Spinal cord (tissue), 10 donors: ENCODE results near the gene CDC42BPA. TPM values are rescaled to one million over a fixed set of nuclear protein-coding genes. Genes with fewer than 3 reads are reported as not detected.

Experiments used
- DNase-seq, 6 donors: peaks; one replicate each; pipeline versions ENCODE4 v3.0.0 to v3.0.0-alpha.2; 2013 to 2015; ENCODE audit warnings: low spot score in 6 of 6, low read depth in 4 of 6
- H3K27ac ChIP-seq: one replicate; pipeline ENCODE4 v1.5.1; 2013; ENCODE audit warnings: low read depth, low read length, control low read depth
- H3K27me3 ChIP-seq: one replicate; pipeline ENCODE4 v1.6.1; 2013; ENCODE audit warnings: low read length; ENCODE audit not compliant: control insufficient read depth, insufficient read depth
- H3K36me3 ChIP-seq: one replicate; pipeline ENCODE4 v1.6.1; 2013; ENCODE audit warnings: low read length; ENCODE audit not compliant: control insufficient read depth, insufficient read depth
- H3K4me1 ChIP-seq: one replicate; pipeline ENCODE4 v1.6.1; 2013; ENCODE audit warnings: low read length; ENCODE audit not compliant: control insufficient read depth, insufficient read depth
- H3K4me3 ChIP-seq: one replicate; pipeline ENCODE4 v1.5.1; 2013; ENCODE audit warnings: low read depth, low read length, control low read depth
- H3K9me3 ChIP-seq: one replicate; pipeline ENCODE4 v1.6.1; 2013; ENCODE audit warnings: low read length; ENCODE audit not compliant: control insufficient read depth, insufficient read depth
- WGBS: methylation state at CpG from one replicate; pipeline ENCODE4 v1.1.5; 2013; ENCODE audit warnings: missing lambda C conversion rate; ENCODE audit not compliant: insufficient coverage; 5-methylcytosine and 5-hydroxymethylcytosine counted together
- polyA plus RNA-seq, 2 donors: library from polyadenylated mRNA; unstranded; fragments of 120-200 nt; gene quantifications; one replicate each; pipeline ENCODE4 v1.2.1, GENCODE V29; 2013; ENCODE audit not compliant: insufficient read length in 2 of 2
- total RNA-seq, 2 donors: library from RNA; depleted of rRNA in 1 of 2; stranded (reverse); fragments of 120-200 nt in 1 of 2; fragments of >200 nt in 1 of 2; gene quantifications; one replicate each; pipeline versions ENCODE4 v1.2.3 to v1.2.4, GENCODE V29; 2013 to 2014
- donor health status: healthy.

CDC42BPA gene
- total and polyA plus RNA-seq, 4 donors: 44.5 to 129 (median 55.0) TPM

GRCh38 chr1:227268943-227269342, 49.3 kb downstream of the CDC42BPA start:
- no peaks in the 10 kb centered on the region for H3K36me3 ChIP-seq
- no peaks in the 10 kb centered on the region for H3K27me3 ChIP-seq
- DNase-seq: peak in 1 of 6 donors; percentile 2
- no peaks in the 10 kb centered on the region for H3K4me1 ChIP-seq
- no CpG with 5 or more reads among the region's 1 CpG for WGBS
- no peak overlapping the region for H3K27ac ChIP-seq
- no peak overlapping the region for H3K4me3 ChIP-seq
- H3K9me3 ChIP-seq: no peaks in the 10 kb centered on the region

GRCh38 chr1:227265891-227266290, 52.4 kb downstream of the CDC42BPA start:
- Histone ChIP-seq H3K36me3 (no peaks in the 10 kb centered on the region), H3K4me3 (no peak overlapping the region), H3K27ac (no peak overlapping the region), H3K9me3 (no peaks in the 10 kb centered on the region), H3K27me3 (no peaks in the 10 kb centered on the region), H3K4me1 (no peaks in the 10 kb centered on the region)
- no CpG with 5 or more reads among the region's 3 CpGs for WGBS
- DNase-seq: no peak

- Histone ChIP-seq H3K4me1 (no peaks in the 10 kb centered on the region), H3K36me3 (no peaks in the 10 kb centered on the region), H3K9me3 (no peaks in the 10 kb centered on the region), H3K27ac (no peak overlapping the region), H3K4me3 (no peak overlapping the region), H3K27me3 (no peaks in the 10 kb centered on the region)
- no CpG with 5 or more reads among the region's 1 CpG for WGBS
- DNase-seq: no peak
Observed at GRCh38 chr1:227263869-227264268, 54.4 kb downstream of the CDC42BPA start.

DNA sequence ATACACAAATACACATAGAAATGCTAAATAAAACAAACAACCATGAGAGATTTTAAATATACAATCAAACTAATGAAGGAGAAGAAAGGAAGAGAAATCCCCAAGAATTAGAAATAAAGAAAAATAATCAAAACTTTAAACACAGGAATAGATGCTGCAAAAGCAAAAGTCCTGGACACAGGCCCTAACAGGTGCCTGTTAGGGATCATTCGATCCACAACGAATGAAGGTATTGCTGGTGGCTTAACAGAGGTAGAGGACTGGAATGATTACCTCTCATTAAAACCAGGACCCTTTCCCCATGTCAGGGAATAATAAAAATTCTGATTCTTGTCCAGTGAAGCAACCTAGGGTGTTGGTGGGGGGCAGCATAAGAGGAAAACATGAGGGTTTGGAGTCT, 56.8 kb downstream of the CDC42BPA start:
- no CpG with 5 or more reads among the region's 2 CpGs for WGBS
- Histone ChIP-seq H3K27ac (no peak overlapping the region), H3K9me3 (no peaks in the 10 kb centered on the region), H3K4me1 (no peaks in the 10 kb centered on the region), H3K4me3 (no peak overlapping the region), H3K36me3 (no peaks in the 10 kb centered on the region), H3K27me3 (no peaks in the 10 kb centered on the region)
- DNase-seq: no peak

- H3K9me3 ChIP-seq: no peaks in the 10 kb centered on the region
- H3K27me3 ChIP-seq: no peaks in the 10 kb centered on the region
- H3K27ac ChIP-seq: no peak overlapping the region
- WGBS: no CpG with 5 or more reads among the region's 2 CpGs
- no peaks in the 10 kb centered on the region for H3K36me3 ChIP-seq
- no peak for DNase-seq
- no peak overlapping the region for H3K4me3 ChIP-seq
- H3K4me1 ChIP-seq: no peaks in the 10 kb centered on the region
Observed at GRCh38 chr1:227260433-227260832, 57.9 kb downstream of the CDC42BPA start.

DNA sequence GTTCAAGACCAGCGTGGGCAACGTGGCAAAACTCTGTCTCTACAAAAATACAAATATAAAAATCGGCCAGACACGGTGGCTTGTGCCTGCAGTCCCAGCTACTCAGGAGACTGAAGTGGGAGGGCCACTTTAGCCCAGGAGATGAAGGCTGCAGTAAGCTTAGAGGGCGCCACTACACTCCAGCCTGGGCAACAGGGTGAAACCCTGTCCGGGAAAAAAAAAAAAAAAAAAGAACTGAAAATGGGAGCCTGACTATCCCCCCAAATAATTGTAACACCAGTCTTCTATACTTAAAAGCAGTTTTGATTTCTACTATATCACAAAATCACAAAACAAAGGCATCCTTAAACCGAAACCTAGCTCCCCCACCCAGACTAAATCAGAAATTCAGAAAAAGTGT, 60.3 kb downstream of the CDC42BPA start:
- no peak for DNase-seq
- no peaks in the 10 kb centered on the region for H3K4me1 ChIP-seq
- H3K4me3 ChIP-seq: no peak overlapping the region
- WGBS: 60% methylated on average over 1 of the region's 7 CpGs
- no peaks in the 10 kb centered on the region for H3K9me3 ChIP-seq
- H3K27me3 ChIP-seq: no peaks in the 10 kb centered on the region
- H3K27ac ChIP-seq: no peak overlapping the region
- H3K36me3 ChIP-seq: peaks cover 3% of the 10 kb centered on the region

- H3K9me3 ChIP-seq: no peaks in the 10 kb centered on the region
- no peak overlapping the region for H3K4me3 ChIP-seq
- peaks cover 3% of the 10 kb centered on the region for H3K36me3 ChIP-seq
- no peak for DNase-seq
- no peaks in the 10 kb centered on the region for H3K27me3 ChIP-seq
- no peak overlapping the region for H3K27ac ChIP-seq
- H3K4me1 ChIP-seq: no peaks in the 10 kb centered on the region
- WGBS: 83% methylated on average over 2 of the region's 5 CpGs
Observed at GRCh38 chr1:227255086-227255732, 63.1 kb downstream of the CDC42BPA start.

DNA sequence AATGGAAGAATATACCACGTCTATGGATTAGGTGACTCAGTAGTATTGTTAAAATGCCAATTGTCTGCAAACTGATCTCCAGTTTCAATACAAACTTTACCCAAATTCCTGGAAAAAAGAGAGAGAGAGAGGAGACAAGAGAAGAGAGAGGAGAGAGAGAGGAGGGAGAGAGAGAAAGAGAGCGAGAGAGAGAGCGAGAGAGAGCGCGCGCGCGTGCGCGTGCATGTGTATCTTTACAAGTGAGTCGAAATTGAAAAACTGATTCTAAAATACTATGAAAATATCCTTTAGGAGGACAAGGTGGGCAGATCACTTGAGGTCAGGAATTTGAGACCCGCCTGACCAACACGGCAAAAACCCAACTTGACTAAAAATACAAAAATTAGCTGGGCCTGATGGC, 65.2 kb downstream of the CDC42BPA start:
- H3K4me3 ChIP-seq: no peak overlapping the region
- peaks cover 3% of the 10 kb centered on the region for H3K36me3 ChIP-seq
- no peaks in the 10 kb centered on the region for H3K27me3 ChIP-seq
- no CpG with 5 or more reads among the region's 13 CpGs for WGBS
- H3K9me3 ChIP-seq: no peaks in the 10 kb centered on the region
- no peak for DNase-seq
- H3K27ac ChIP-seq: no peak overlapping the region
- no peaks in the 10 kb centered on the region for H3K4me1 ChIP-seq

DNA sequence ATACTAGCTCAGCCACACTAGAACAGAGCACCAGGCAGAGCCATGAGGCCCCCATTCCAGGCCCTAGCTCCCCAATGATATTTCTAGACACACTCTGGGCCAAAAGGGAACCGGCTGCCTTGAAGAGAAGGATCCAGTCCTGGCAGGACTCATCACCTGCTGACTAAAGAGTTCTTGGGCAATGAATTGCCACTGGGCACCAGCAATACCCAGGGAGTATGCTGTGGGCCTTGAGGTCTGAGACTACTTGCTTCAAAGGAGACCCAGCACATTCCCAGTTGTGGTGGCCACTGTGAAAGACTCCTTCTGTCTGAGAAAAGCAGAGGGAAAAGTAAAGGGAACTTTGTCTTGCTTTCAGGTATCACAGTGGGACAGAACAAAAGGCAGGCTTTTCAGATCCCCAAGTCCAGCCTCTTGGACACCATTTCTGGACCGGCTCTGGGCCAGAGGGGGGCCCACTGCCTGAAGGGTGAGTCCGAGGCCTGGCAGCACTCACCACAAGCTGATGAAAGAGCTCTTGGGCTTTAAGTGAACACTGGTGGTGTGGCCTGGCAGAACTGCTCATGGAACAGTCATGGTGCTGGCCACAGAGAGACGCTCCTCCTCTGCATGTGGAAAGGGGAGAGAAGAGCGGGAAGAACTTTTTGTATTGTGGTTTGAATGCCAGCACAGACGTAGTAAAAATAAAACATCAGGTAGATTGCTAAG, 72.5 kb downstream of the CDC42BPA start:
- Histone ChIP-seq H3K4me3 (no peak overlapping the region), H3K27ac (no peak overlapping the region), H3K9me3 (no peaks in the 10 kb centered on the region), H3K27me3 (no peaks in the 10 kb centered on the region), H3K36me3 (no peaks in the 10 kb centered on the region), H3K4me1 (no peaks in the 10 kb centered on the region)
- no peak for DNase-seq
- WGBS: 85% methylated on average over 6 of the region's 6 CpGs
